ENCODE data around the gene CCT2. TPM values are rescaled to one million over a fixed set of nuclear protein-coding genes. Genes with fewer than 3 reads are reported as not detected.
A peak's percentile ranks its signal among the peaks of the same experiment; 100 is the strongest.

The CCT2 gene
- total and polyA plus RNA-seq, 2 of the 13 experiments (the other 11 are each of a cell fraction or from before 2014, with no cell fraction given), result 209 to 388 TPM

DNA sequence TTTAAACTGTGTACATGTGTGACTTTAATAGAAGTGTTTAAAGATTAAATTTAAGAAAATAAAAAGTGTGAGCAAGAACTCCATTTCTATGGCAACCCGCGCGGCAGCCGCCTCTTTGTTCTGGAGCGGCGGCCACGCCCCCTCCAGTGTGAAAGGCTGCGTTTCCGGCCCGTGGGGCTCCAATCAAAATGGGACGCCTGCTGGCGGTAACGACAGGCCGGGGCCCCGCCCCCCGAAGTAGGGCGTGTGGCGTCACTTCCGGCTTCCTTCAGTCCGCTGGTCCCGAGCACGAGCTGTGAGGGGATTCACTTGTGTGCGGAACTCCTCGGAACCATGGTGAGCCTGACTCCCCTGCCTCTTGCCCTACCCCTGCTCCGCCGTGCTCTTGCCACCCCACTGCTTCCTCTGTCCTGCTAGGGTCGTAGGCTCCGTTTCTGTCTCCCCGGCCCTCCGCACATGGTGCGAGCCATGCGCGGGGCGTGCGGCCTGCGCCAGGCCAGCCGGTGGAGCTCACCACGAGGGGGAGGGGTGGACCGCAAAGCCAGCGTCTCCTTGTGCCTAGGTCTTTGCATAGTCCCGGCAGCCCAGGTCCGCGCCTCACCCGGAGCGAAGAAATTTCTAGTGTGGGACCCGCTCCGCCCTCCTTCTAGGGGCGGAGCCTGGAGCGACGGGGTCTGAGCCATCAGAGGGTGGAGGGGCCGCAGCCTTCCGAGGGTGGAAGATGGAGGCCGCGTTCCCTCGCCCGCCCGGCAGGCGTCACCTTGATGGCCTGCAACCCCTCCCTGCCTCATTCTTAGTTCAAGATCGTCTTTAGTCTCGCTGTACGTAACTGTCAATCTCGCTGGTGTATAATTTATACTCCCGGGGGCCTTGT lies at the start of gene CCT2 (continued):
- TF ChIP-seq, protein P1, sequence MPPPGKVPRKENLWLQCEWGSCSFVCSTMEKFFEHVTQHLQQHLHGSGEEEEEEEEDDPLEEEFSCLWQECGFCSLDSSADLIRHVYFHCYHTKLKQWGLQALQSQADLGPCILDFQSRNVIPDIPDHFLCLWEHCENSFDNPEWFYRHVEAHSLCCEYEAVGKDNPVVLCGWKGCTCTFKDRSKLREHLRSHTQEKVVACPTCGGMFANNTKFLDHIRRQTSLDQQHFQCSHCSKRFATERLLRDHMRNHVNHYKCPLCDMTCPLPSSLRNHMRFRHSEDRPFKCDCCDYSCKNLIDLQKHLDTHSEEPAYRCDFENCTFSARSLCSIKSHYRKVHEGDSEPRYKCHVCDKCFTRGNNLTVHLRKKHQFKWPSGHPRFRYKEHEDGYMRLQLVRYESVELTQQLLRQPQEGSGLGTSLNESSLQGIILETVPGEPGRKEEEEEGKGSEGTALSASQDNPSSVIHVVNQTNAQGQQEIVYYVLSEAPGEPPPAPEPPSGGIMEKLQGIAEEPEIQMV (CRISPR knock-in tag; IDR thresholded peaks at IDR 0.05; ENCODE audit: low read depth), result peak; percentile 75; the same call in 1 of the 2 replicates
- TF ChIP-seq, protein P2, sequence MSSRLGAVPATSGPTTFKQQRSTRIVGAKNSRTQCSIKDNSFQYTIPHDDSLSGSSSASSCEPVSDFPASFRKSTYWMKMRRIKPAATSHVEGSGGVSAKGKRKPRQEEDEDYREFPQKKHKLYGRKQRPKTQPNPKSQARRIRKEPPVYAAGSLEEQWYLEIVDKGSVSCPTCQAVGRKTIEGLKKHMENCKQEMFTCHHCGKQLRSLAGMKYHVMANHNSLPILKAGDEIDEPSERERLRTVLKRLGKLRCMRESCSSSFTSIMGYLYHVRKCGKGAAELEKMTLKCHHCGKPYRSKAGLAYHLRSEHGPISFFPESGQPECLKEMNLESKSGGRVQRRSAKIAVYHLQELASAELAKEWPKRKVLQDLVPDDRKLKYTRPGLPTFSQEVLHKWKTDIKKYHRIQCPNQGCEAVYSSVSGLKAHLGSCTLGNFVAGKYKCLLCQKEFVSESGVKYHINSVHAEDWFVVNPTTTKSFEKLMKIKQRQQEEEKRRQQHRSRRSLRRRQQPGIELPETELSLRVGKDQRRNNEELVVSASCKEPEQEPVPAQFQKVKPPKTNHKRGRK (CRISPR knock-in tag; IDR thresholded peaks at IDR 0.05), result no peak
- TF ChIP-seq RFXANK (CRISPR knock-in tag; IDR thresholded peaks at IDR 0.05) (peak; percentile 57; the same call in 1 of the 2 replicates), TBL1XR1 (IDR thresholded peaks at IDR 0.05; ENCODE audit: borderline replicate concordance, low read length, partially characterized antibody) (peak; percentile 36), ZNF326 (CRISPR knock-in tag; IDR thresholded peaks at IDR 0.05; ENCODE audit: borderline replicate concordance) (no peak), GATAD1 (CRISPR knock-in tag; IDR thresholded peaks at IDR 0.05) (peak; percentile 90), ZNF331 (CRISPR knock-in tag; IDR thresholded peaks at IDR 0.05) (peak; percentile 17; the same call in 1 of the 2 replicates), YEATS4 (CRISPR knock-in tag; IDR thresholded peaks at IDR 0.05; ENCODE audit: borderline replicate concordance) (peak; percentile 99), ZNF563 (CRISPR knock-in tag; IDR thresholded peaks at IDR 0.05) (peak; percentile 95), ZNF619 (CRISPR knock-in tag; IDR thresholded peaks at IDR 0.05) (0 out of 2 replicates have a peak, but pooled peaks have one; percentile 61), MED13 (CRISPR knock-in tag; IDR thresholded peaks at IDR 0.05) (peak; percentile 72; the same call in 1 of the 2 replicates), ATRX (CRISPR knock-in tag; IDR thresholded peaks at IDR 0.05; ENCODE audit: borderline replicate concordance) (no peak), HDAC2 (CRISPR knock-in tag; IDR thresholded peaks at IDR 0.05) (peak; percentile 69), ZNF747 (CRISPR knock-in tag; IDR thresholded peaks at IDR 0.05; ENCODE audit: borderline replicate concordance) (peak; percentile 87)
- TF ChIP-seq, protein P3, sequence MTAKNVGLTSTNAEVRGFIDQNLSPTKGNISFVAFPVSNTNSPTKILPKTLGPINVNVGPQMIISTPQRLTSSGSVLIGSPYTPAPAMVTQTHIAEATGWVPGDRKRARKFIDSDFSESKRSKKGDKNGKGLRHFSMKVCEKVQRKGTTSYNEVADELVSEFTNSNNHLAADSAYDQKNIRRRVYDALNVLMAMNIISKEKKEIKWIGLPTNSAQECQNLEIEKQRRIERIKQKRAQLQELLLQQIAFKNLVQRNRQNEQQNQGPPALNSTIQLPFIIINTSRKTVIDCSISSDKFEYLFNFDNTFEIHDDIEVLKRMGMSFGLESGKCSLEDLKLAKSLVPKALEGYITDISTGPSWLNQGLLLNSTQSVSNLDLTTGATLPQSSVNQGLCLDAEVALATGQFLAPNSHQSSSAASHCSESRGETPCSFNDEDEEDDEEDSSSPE (CRISPR knock-in tag; IDR thresholded peaks at IDR 0.05), result peak; percentile 82
- TF ChIP-seq, protein P4, sequence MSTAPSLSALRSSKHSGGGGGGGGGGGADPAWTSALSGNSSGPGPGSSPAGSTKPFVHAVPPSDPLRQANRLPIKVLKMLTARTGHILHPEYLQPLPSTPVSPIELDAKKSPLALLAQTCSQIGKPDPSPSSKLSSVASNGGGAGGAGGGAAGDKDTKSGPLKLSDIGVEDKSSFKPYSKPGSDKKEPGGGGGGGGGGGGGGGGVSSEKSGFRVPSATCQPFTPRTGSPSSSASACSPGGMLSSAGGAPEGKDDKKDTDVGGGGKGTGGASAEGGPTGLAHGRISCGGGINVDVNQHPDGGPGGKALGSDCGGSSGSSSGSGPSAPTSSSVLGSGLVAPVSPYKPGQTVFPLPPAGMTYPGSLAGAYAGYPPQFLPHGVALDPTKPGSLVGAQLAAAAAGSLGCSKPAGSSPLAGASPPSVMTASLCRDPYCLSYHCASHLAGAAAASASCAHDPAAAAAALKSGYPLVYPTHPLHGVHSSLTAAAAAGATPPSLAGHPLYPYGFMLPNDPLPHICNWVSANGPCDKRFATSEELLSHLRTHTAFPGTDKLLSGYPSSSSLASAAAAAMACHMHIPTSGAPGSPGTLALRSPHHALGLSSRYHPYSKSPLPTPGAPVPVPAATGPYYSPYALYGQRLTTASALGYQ (CRISPR knock-in tag; IDR thresholded peaks at IDR 0.05), result peak; percentile 71; the same call in 1 of the 2 replicates
- TF ChIP-seq, protein P5, sequence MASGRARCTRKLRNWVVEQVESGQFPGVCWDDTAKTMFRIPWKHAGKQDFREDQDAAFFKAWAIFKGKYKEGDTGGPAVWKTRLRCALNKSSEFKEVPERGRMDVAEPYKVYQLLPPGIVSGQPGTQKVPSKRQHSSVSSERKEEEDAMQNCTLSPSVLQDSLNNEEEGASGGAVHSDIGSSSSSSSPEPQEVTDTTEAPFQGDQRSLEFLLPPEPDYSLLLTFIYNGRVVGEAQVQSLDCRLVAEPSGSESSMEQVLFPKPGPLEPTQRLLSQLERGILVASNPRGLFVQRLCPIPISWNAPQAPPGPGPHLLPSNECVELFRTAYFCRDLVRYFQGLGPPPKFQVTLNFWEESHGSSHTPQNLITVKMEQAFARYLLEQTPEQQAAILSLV (CRISPR knock-in tag; IDR thresholded peaks at IDR 0.05; ENCODE audit: borderline replicate concordance), result peak; percentile 97; the same call in 1 of the 2 replicates
- TF ChIP-seq, protein P6, sequence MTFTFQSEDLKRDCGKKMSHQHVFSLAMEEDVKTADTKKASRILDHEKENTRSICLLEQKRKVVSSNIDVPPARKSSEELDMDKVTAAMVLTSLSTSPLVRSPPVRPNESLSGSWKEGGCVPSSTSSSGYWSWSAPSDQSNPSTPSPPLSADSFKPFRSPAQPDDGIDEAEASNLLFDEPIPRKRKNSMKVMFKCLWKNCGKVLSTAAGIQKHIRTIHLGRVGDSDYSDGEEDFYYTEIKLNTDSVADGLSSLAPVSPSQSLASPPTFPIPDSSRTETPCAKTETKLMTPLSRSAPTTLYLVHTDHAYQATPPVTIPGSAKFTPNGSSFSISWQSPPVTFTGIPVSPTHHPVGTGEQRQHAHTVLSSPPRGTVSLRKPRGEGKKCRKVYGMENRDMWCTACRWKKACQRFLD (CRISPR knock-in tag; IDR thresholded peaks at IDR 0.05; ENCODE audit: borderline replicate concordance), result peak; percentile 93; the same call in 1 of the 2 replicates
